Astrocyte (in vitro differentiated cells and primary cell): ENCODE results near the gene CLMP. TPM values are rescaled to one million over a fixed set of nuclear protein-coding genes. Genes with fewer than 3 reads are reported as not detected.

Experiments used
- DNase-seq: peaks from one replicate; pipeline ENCODE4 v3.0.0-alpha.2; 2010; ENCODE audit warnings: low read depth
- FAIRE-seq: peaks from 2 replicates; lab custom pipeline; 2011; peaks lifted over from hg19 to GRCh38; lab: Jason Lieb, UNC
- H2AFZ ChIP-seq: 2 replicates; pipeline ENCODE4 v1.6.0; 2012; ENCODE audit warnings: low read depth, low read length, inconsistent platforms
- H3K27ac ChIP-seq: 2 replicates; pipeline ENCODE4 v1.5.1; 2011; ENCODE audit warnings: low read depth, low read length, inconsistent platforms
- H3K27me3 ChIP-seq: 2 replicates; pipeline ENCODE4 v1.6.0; 2011; ENCODE audit warnings: low read length, inconsistent platforms; ENCODE audit not compliant: insufficient read depth
- H3K36me3 ChIP-seq: 2 replicates; pipeline ENCODE4 v1.5.1; 2011; ENCODE audit warnings: low read length, inconsistent platforms; ENCODE audit not compliant: insufficient read depth
- H3K4me1 ChIP-seq: 2 replicates; pipeline ENCODE4 v1.5.1; 2011; ENCODE audit warnings: low read length, inconsistent platforms; ENCODE audit not compliant: insufficient read depth
- H3K4me2 ChIP-seq: 2 replicates; pipeline ENCODE4 v1.6.0; 2012; ENCODE audit warnings: low read length, inconsistent platforms
- H3K4me3 ChIP-seq: 2 replicates; pipeline ENCODE4 v1.5.1; 2011; ENCODE audit warnings: low read depth, mild to moderate bottlenecking, low read length, inconsistent platforms; ENCODE audit not compliant: insufficient read depth
- H3K79me2 ChIP-seq: 2 replicates; pipeline ENCODE4 v1.6.0; 2012; ENCODE audit warnings: mild to moderate bottlenecking, low read length, inconsistent platforms; ENCODE audit not compliant: insufficient read depth
- H3K9ac ChIP-seq: 2 replicates; pipeline ENCODE4 v1.6.0; 2012; ENCODE audit warnings: mild to moderate bottlenecking, low read length, inconsistent platforms
- H3K9me3 ChIP-seq: 2 replicates; pipeline ENCODE4 v1.5.1; 2012; ENCODE audit warnings: low read depth, mild to moderate bottlenecking, low read length, inconsistent platforms; ENCODE audit not compliant: insufficient read depth
- H4K20me1 ChIP-seq: 2 replicates; pipeline ENCODE4 v1.6.0; 2012; ENCODE audit warnings: low read length, inconsistent platforms; ENCODE audit not compliant: insufficient read depth
- H3K27ac Mint-ChIP-seq: one replicate; pipeline ENCODE4 v1.8.0; 2021; ENCODE audit warnings: mild to moderate bottlenecking, mixed read lengths; ENCODE audit not compliant: unreplicated experiment
- H3K27me3 Mint-ChIP-seq: one replicate; pipeline ENCODE4 v1.8.0; 2021; ENCODE audit warnings: low read depth, mixed read lengths; ENCODE audit not compliant: unreplicated experiment
- H3K36me3 Mint-ChIP-seq: one replicate; pipeline ENCODE4 v1.8.0; 2021; ENCODE audit warnings: low read depth, mixed read lengths; ENCODE audit not compliant: unreplicated experiment
- H3K4me1 Mint-ChIP-seq: one replicate; pipeline ENCODE4 v1.8.0; 2021; ENCODE audit warnings: low read depth, mixed read lengths; ENCODE audit not compliant: unreplicated experiment
- H3K4me3 Mint-ChIP-seq: one replicate; pipeline ENCODE4 v1.8.0; 2021; ENCODE audit warnings: mild to moderate bottlenecking, moderate library complexity, mixed read lengths; ENCODE audit not compliant: unreplicated experiment
- H3K9me3 Mint-ChIP-seq: one replicate; pipeline ENCODE4 v1.8.0; 2021; ENCODE audit warnings: mild to moderate bottlenecking, mixed read lengths; ENCODE audit not compliant: unreplicated experiment
- EZH2 ChIP-seq: IDR thresholded peaks from 2 replicates; pipeline ENCODE4 v1.6.1; 2012; ENCODE audit warnings: mild to moderate bottlenecking, low read length, inconsistent platforms; ENCODE audit not compliant: insufficient read depth
- total RNA-seq: library from RNA; stranded (reverse); gene quantifications from 2 replicates; pipeline ENCODE4 v1.2.1, GENCODE V29; 2021
- TF ChIP-seq, protein P1 (sequence below): IDR thresholded peaks from 2 replicates; pipeline ENCODE4 v1.5.1; 2011; ENCODE audit warnings: low read depth, mild to moderate bottlenecking, inconsistent platforms, low read length, moderate library complexity; ENCODE audit not compliant: insufficient read depth

Gene CLMP
- total RNA-seq, 1 donor from 2014 or later: 16.0 TPM

DNA sequence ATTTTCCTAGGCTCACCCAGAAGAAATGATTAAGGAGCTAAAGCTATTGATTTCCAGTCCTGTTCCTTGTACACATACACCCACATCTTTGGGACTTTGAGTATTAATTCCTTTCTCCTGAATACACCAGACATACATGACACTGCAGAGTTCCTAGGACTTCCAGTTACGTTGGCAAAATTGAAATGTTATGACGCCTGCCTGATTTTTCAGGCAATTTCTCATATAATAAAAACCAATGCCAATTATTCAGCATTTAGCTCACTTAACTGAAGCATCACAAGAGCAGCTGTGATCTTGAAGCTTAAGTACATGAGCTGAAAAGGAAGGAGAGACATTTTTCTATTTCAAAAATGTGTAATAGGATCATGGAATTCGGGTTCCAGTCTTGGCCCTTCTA lies 4.5 kb downstream of the CLMP start:
- no peaks in the 10 kb centered on the region for H3K9me3 Mint-ChIP-seq
- TF ChIP-seq, protein P1, sequence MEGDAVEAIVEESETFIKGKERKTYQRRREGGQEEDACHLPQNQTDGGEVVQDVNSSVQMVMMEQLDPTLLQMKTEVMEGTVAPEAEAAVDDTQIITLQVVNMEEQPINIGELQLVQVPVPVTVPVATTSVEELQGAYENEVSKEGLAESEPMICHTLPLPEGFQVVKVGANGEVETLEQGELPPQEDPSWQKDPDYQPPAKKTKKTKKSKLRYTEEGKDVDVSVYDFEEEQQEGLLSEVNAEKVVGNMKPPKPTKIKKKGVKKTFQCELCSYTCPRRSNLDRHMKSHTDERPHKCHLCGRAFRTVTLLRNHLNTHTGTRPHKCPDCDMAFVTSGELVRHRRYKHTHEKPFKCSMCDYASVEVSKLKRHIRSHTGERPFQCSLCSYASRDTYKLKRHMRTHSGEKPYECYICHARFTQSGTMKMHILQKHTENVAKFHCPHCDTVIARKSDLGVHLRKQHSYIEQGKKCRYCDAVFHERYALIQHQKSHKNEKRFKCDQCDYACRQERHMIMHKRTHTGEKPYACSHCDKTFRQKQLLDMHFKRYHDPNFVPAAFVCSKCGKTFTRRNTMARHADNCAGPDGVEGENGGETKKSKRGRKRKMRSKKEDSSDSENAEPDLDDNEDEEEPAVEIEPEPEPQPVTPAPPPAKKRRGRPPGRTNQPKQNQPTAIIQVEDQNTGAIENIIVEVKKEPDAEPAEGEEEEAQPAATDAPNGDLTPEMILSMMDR: no peak
- TF ChIP-seq EZH2: no peak
- peaks cover 19% of the 10 kb centered on the region for H3K27me3 Mint-ChIP-seq
- Histone ChIP-seq H3K4me3 (no peak overlapping the region), H3K9ac (no peak overlapping the region), H3K4me2 (no peak overlapping the region), H3K9me3 (no peaks in the 10 kb centered on the region), H3K27me3 (no peaks in the 10 kb centered on the region), H4K20me1 (no peaks in the 10 kb centered on the region), H2AFZ (no peak overlapping the region), H3K79me2 (peaks cover 81% of the 10 kb centered on the region), H3K27ac (no peak overlapping the region), H3K36me3 (no peaks in the 10 kb centered on the region), H3K4me1 (peaks cover 31% of the 10 kb centered on the region)
- H3K27ac Mint-ChIP-seq: no peak overlapping the region
- H3K4me3 Mint-ChIP-seq: no peak overlapping the region
- peaks cover 4% of the 10 kb centered on the region for H3K36me3 Mint-ChIP-seq
- H3K4me1 Mint-ChIP-seq: peaks cover 35% of the 10 kb centered on the region
- FAIRE-seq (no peak), DNase-seq (no peak)

DNA sequence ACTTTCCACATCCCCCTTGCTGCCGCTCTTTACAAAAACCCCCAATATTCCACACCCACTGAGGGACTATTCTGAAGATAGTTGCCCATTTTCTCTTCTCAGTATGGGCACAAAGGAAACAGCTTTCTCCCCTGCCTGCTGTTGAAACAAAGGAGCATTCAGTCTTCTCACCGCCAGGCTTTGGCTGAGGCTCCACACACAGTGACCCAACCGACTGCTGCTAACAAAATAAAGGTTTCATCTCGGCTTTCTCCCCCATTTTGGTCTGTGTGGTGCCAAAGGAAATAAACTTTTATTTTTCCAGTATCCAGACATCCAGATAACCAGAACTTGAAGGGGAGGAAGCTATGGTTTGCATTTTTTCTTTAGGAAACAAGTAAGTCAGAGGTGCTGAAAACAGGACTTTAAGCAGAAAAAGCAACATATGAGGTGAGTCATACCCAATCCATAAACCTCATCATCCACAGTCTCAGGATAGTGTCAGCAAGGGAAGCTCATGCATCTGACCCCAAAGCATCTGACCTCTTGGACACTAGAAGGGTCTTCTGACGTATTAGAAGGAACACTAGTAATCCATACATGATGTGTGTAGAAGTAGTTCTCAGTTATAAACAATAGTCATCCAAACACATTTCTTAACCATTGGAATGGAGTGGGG lies 6.4 kb downstream of the CLMP start:
- Mint-ChIP-seq H3K9me3 (no peaks in the 10 kb centered on the region), H3K4me3 (peak overlapping the region; percentile 73), H3K4me1 (peaks cover 29% of the 10 kb centered on the region), H3K27me3 (peaks cover 13% of the 10 kb centered on the region), H3K36me3 (peaks cover 4% of the 10 kb centered on the region), H3K27ac (peak overlapping the region; percentile 92)
- Histone ChIP-seq H3K4me1 (peaks cover 40% of the 10 kb centered on the region), H3K9ac (peak overlapping the region; percentile 88), H3K36me3 (no peaks in the 10 kb centered on the region), H3K79me2 (peaks cover 80% of the 10 kb centered on the region), H3K9me3 (no peaks in the 10 kb centered on the region), H3K4me3 (peak overlapping the region; percentile 53), H3K4me2 (peak overlapping the region; percentile 88), H4K20me1 (no peaks in the 10 kb centered on the region), H2AFZ (peak overlapping the region; percentile 61), H3K27ac (peak overlapping the region; percentile 95), H3K27me3 (no peaks in the 10 kb centered on the region)
- TF ChIP-seq, protein P1: no peak
- no peak for TF ChIP-seq EZH2
- DNase-seq (peak; percentile 86), FAIRE-seq (peak; percentile 91)
